ENCODE results near the gene NFIB. TPM values are rescaled to one million over a fixed set of nuclear protein-coding genes. Genes with fewer than 3 reads are reported as not detected.
A peak's percentile ranks its signal among the peaks of the same experiment; 100 is the strongest.

NFIB gene
- total RNA-seq, 1 experiment from 2014 or later = 11.3 TPM

- no peak for DNase-seq (ENCODE audit: low spot score)
Measured at GRCh38 chr9:14306672-14307660, 7.0 kb downstream of the NFIB start.

GRCh38 chr9:14306188-14306587 is 7.8 kb downstream of the NFIB start:
- DNase-seq (ENCODE audit: low spot score) = no peak

- no peak for DNase-seq (ENCODE audit: low spot score)
Measured at GRCh38 chr9:14304259-14304658, 9.7 kb downstream of the NFIB start.

- DNase-seq (ENCODE audit: low spot score) = no peak
Measured at GRCh38 chr9:14303521-14303920, 10.4 kb downstream of the NFIB start.

GRCh38 chr9:14303100-14303499 is 10.8 kb downstream of the NFIB start:
- no peak for DNase-seq (ENCODE audit: low spot score)

GRCh38 chr9:14302405-14302804 is 11.5 kb downstream of the NFIB start:
- no peak for DNase-seq (ENCODE audit: low spot score)

GRCh38 chr9:14301583-14302021 is 12.3 kb downstream of the NFIB start:
- DNase-seq (ENCODE audit: low spot score) = no peak

GRCh38 chr9:14301006-14301405 is 12.9 kb downstream of the NFIB start:
- DNase-seq (ENCODE audit: low spot score) = no peak

GRCh38 chr9:14300588-14300987 is 13.4 kb downstream of the NFIB start:
- no peak for DNase-seq (ENCODE audit: low spot score)

GRCh38 chr9:14300040-14300439 is 13.9 kb downstream of the NFIB start:
- DNase-seq (ENCODE audit: low spot score) = no peak

- DNase-seq (ENCODE audit: low spot score) = no peak
Measured at GRCh38 chr9:14298601-14299022, 15.3 kb downstream of the NFIB start.

- DNase-seq (ENCODE audit: low spot score) = no peak
Measured at GRCh38 chr9:14296495-14297113, 17.3 kb downstream of the NFIB start.

- DNase-seq (ENCODE audit: low spot score) = no peak
Measured at GRCh38 chr9:14294659-14295058, 19.3 kb downstream of the NFIB start.

GRCh38 chr9:14293801-14294200 is 20.1 kb downstream of the NFIB start:
- DNase-seq (ENCODE audit: low spot score) = no peak

GRCh38 chr9:14292181-14292739 is 21.7 kb downstream of the NFIB start:
- no peak for DNase-seq (ENCODE audit: low spot score)

- no peak for DNase-seq (ENCODE audit: low spot score)
Measured at GRCh38 chr9:14289916-14290315, 24.0 kb downstream of the NFIB start.

- DNase-seq (ENCODE audit: low spot score) = no peak
Measured at GRCh38 chr9:14288433-14288832, 25.5 kb downstream of the NFIB start.

GRCh38 chr9:14286121-14286520 is 27.8 kb downstream of the NFIB start:
- DNase-seq (ENCODE audit: low spot score) = no peak

GRCh38 chr9:14283276-14283675 is 30.7 kb downstream of the NFIB start:
- no peak for DNase-seq (ENCODE audit: low spot score)

- DNase-seq (ENCODE audit: low spot score) = no peak
Measured at GRCh38 chr9:14281876-14282275, 32.1 kb downstream of the NFIB start.

- peak; percentile 49 for DNase-seq (ENCODE audit: low spot score)
Measured at GRCh38 chr9:14281136-14281795, 32.7 kb downstream of the NFIB start.

- DNase-seq (ENCODE audit: low spot score) = no peak
Measured at GRCh38 chr9:14279671-14280070, 34.3 kb downstream of the NFIB start.

Measured in H4 (cell line).